ENCODE measurements around the gene ERBB4.

Gene ERBB4

GRCh38 chr2:211823886-211824479 is 714.6 kb downstream of the ERBB4 start:
- no peak overlapping the region for H3K4me3 ChIP-seq (ENCODE audit: low read depth, low read length)
- TF ChIP-seq, protein P1, sequence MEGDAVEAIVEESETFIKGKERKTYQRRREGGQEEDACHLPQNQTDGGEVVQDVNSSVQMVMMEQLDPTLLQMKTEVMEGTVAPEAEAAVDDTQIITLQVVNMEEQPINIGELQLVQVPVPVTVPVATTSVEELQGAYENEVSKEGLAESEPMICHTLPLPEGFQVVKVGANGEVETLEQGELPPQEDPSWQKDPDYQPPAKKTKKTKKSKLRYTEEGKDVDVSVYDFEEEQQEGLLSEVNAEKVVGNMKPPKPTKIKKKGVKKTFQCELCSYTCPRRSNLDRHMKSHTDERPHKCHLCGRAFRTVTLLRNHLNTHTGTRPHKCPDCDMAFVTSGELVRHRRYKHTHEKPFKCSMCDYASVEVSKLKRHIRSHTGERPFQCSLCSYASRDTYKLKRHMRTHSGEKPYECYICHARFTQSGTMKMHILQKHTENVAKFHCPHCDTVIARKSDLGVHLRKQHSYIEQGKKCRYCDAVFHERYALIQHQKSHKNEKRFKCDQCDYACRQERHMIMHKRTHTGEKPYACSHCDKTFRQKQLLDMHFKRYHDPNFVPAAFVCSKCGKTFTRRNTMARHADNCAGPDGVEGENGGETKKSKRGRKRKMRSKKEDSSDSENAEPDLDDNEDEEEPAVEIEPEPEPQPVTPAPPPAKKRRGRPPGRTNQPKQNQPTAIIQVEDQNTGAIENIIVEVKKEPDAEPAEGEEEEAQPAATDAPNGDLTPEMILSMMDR (conservative IDR thresholded peaks at IDR 0.05; ENCODE audit: low read depth, low read length): no peak
- DNase-seq (ENCODE audit: low read depth): no peak

GRCh38 chr2:211822686-211823335 is 715.8 kb downstream of the ERBB4 start:
- H3K4me3 ChIP-seq (ENCODE audit: low read depth, low read length): no peak overlapping the region
- DNase-seq (ENCODE audit: low read depth): no peak
- TF ChIP-seq, protein P1 (conservative IDR thresholded peaks at IDR 0.05; ENCODE audit: low read depth, low read length): no peak

- TF ChIP-seq, protein P1 (conservative IDR thresholded peaks at IDR 0.05; ENCODE audit: low read depth, low read length): no peak
- no peak for DNase-seq (ENCODE audit: low read depth)
- no peak overlapping the region for H3K4me3 ChIP-seq (ENCODE audit: low read depth, low read length)
Observed at GRCh38 chr2:211816754-211817153, 721.8 kb downstream of the ERBB4 start.

DNA sequence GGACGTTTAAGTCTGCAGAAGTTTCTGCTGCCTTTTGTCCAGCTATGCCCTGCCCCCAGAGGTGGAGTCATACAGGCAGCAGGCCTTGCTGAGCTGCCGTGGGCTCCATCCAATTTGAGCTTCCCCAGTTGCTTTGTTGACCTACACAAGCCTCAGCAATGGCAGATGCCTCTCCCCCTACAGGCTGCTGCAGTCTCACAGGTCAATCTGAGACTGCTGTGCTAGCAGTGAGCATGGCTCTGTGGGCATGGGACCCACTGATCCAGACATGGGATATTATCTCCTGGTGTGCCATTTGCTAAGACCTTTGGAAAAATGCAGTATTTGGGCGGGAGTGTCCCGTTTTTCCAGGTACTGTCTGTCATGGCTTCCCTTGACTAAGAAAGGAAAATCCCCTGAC is 726.0 kb downstream of the ERBB4 start:
- TF ChIP-seq, protein P1 (conservative IDR thresholded peaks at IDR 0.05; ENCODE audit: low read depth, low read length): no peak
- H3K4me3 ChIP-seq (ENCODE audit: low read depth, low read length): no peak overlapping the region
- DNase-seq (ENCODE audit: low read depth): no peak

DNA sequence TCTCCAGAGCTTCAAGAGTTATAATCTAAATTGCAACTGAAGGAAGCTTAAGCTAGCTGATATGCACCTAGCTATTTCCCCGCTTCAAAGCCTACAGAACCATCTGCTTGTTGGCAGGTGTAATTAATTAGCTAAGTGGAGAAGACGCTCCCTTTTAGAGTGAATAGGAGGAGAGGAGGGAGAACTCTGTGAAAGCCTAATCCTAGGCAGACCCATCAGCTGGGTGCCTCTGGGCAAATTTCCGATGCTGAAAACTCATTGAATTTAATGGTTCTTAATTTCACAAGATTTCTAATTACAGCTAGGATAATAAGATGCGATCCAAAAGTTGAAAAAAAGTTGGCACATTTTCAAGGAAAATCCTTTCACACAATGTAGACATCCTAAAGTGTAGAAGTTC is 735.9 kb downstream of the ERBB4 start:
- TF ChIP-seq, protein P1 (conservative IDR thresholded peaks at IDR 0.05; ENCODE audit: low read depth, low read length): no peak
- no peak overlapping the region for H3K4me3 ChIP-seq (ENCODE audit: low read depth, low read length)
- DNase-seq (ENCODE audit: low read depth): no peak

DNA sequence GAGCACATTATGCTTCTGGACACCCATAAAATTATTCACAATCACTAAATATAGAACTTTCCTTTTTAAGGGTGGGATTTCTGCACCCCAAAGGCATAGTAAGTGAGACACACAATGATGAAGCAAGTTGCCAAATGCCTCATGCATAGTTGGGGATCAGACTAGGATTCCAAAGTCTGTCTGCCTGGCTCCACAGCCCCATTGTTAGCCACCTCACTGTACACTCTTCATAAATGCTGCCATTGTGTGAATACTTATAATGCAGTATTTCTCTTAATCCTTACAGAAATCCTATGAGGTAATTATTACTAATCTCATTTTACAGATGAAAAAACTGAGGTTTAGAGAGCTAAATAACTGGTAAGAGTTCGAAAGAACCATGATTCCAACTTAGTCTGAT is 738.6 kb downstream of the ERBB4 start:
- no peak for DNase-seq (ENCODE audit: low read depth)
- TF ChIP-seq, protein P1 (conservative IDR thresholded peaks at IDR 0.05; ENCODE audit: low read depth, low read length): no peak

DNA sequence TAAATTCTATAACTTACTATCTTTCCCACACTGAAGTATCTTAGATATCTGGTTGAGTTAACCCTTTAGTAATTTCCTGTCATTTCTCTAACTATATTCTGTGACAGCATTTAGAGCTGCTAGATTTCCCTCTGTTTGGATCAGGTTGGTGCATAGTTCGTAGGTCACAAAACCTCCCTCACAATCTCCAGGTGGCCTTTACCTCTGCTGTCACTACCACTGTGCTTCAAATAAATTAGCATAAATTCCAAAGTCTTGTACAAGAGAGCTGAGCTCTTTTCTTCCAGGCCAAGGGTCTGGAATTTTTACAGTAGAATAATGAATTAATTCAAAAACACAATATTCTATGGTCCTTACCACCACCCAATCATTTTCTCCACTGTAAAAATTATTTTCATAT is 739.7 kb downstream of the ERBB4 start:
- TF ChIP-seq, protein P1 (conservative IDR thresholded peaks at IDR 0.05; ENCODE audit: low read depth, low read length): no peak
- DNase-seq (ENCODE audit: low read depth): no peak
- no peak overlapping the region for H3K4me3 ChIP-seq (ENCODE audit: low read depth, low read length)

More for the DNA sequence above, 738.6 kb downstream of the ERBB4 start:
- H3K4me3 ChIP-seq (ENCODE audit: low read depth, low read length): no peak overlapping the region

Measured in choroid plexus epithelial cell (primary cell).